Right renal cortex interstitium (tissue), 3 donors: ENCODE results near the gene SULT1B1. TPM values are rescaled to one million over a fixed set of nuclear protein-coding genes. Genes with fewer than 3 reads are reported as not detected.

Experiments used
- DNase-seq, 3 donors: peaks; one replicate each; pipeline ENCODE4 v3.0.0-alpha.2; 2013; ENCODE audit warnings: low read depth in 3 of 3, low spot score in 2 of 3
- polyA plus RNA-seq, 3 donors: library from polyadenylated mRNA; unstranded; fragments of 120-200 nt; gene quantifications; one replicate each; pipeline ENCODE4 v1.2.1, GENCODE V29; 2013; ENCODE audit not compliant: insufficient read length in 3 of 3

SULT1B1 gene
- polyA plus RNA-seq, 3 donors, result 0.88 to 1.4 (median 1.00) TPM

GRCh38 chr4:69753686-69754085, 6.7 kb downstream of the SULT1B1 start:
- no peak for DNase-seq

- no peak for DNase-seq
Observed at GRCh38 chr4:69750346-69750745, 10.1 kb downstream of the SULT1B1 start.

GRCh38 chr4:69749771-69750170, 10.6 kb downstream of the SULT1B1 start:
- DNase-seq, result no peak

- no peak for DNase-seq
Observed at GRCh38 chr4:69748173-69748572, 12.2 kb downstream of the SULT1B1 start.

GRCh38 chr4:69744157-69744478, 16.3 kb downstream of the SULT1B1 start:
- no peak for DNase-seq

- DNase-seq, result no peak
Observed at GRCh38 chr4:69743476-69744156, 16.8 kb downstream of the SULT1B1 start.

GRCh38 chr4:69742596-69742995, 17.8 kb downstream of the SULT1B1 start:
- DNase-seq, result no peak

GRCh38 chr4:69738872-69739271, 21.5 kb downstream of the SULT1B1 start:
- no peak for DNase-seq

- DNase-seq, result no peak
Observed at GRCh38 chr4:69735119-69735518, 25.3 kb downstream of the SULT1B1 start.

GRCh38 chr4:69731847-69732246, 28.6 kb downstream of the SULT1B1 start:
- no peak for DNase-seq

GRCh38 chr4:69731241-69731640, 29.2 kb downstream of the SULT1B1 start:
- no peak for DNase-seq

GRCh38 chr4:69730002-69730401, 30.4 kb downstream of the SULT1B1 start:
- DNase-seq, result no peak

GRCh38 chr4:69727926-69728325, 32.5 kb downstream of the SULT1B1 start:
- DNase-seq, result no peak

GRCh38 chr4:69727426-69727825, 33.0 kb downstream of the SULT1B1 start:
- no peak for DNase-seq

- no peak for DNase-seq
Observed at GRCh38 chr4:69726971-69727370, 33.4 kb downstream of the SULT1B1 start.

- no peak for DNase-seq
Observed at GRCh38 chr4:69718396-69719271, 41.8 kb downstream of the SULT1B1 start.

- no peak for DNase-seq
Observed at GRCh38 chr4:69717778-69718177, 42.6 kb downstream of the SULT1B1 start.

- DNase-seq, result no peak
Observed at GRCh38 chr4:69716654-69717053, 43.8 kb downstream of the SULT1B1 start.

- DNase-seq, result no peak
Observed at GRCh38 chr4:69714086-69714485, 46.3 kb downstream of the SULT1B1 start.

GRCh38 chr4:69713593-69713992, 46.8 kb downstream of the SULT1B1 start:
- no peak for DNase-seq

GRCh38 chr4:69710580-69710979, 49.8 kb downstream of the SULT1B1 start:
- DNase-seq, result no peak

GRCh38 chr4:69708211-69708610, 52.2 kb downstream of the SULT1B1 start:
- DNase-seq, result no peak
